CD4-positive, alpha-beta T cell treated with Interleukin-15 for 4 hours (primary cell): ENCODE results near the gene DTNB.
"Not testable (repeated sequence)": the region's sequence is repeated elsewhere in the genome, so short reads cannot be mapped to it uniquely, and the experiment has no call there.

Source experiments
- DNase-seq: peaks from one replicate; pipeline ENCODE4 v3.0.0-alpha.2; 2020; ENCODE audit warnings: low spot score

Gene DTNB

GRCh38 chr2:25624635-25625034 lies 48.7 kb downstream of the DTNB start:
- DNase-seq = no peak

GRCh38 chr2:25623361-25623760 lies 50.0 kb downstream of the DTNB start:
- DNase-seq = no peak

- DNase-seq = no peak
Measured at GRCh38 chr2:25620711-25621110, 52.7 kb downstream of the DTNB start.

- DNase-seq = no peak
Measured at GRCh38 chr2:25620077-25620476, 53.3 kb downstream of the DTNB start.

GRCh38 chr2:25619185-25619584 lies 54.2 kb downstream of the DTNB start:
- DNase-seq = no peak

GRCh38 chr2:25618676-25619075 lies 54.7 kb downstream of the DTNB start:
- DNase-seq = no peak

GRCh38 chr2:25617948-25618646 lies 55.3 kb downstream of the DTNB start:
- DNase-seq = no peak

GRCh38 chr2:25615920-25616319 lies 57.5 kb downstream of the DTNB start:
- no peak for DNase-seq

GRCh38 chr2:25615386-25615785 lies 58.0 kb downstream of the DTNB start:
- no peak for DNase-seq

GRCh38 chr2:25614711-25615110 lies 58.7 kb downstream of the DTNB start:
- DNase-seq = no peak

GRCh38 chr2:25608718-25609117 lies 64.7 kb downstream of the DTNB start:
- no peak for DNase-seq

- DNase-seq = peak; percentile 31
Measured at GRCh38 chr2:25606892-25607291, 66.5 kb downstream of the DTNB start.

GRCh38 chr2:25602333-25602723 lies 71.0 kb downstream of the DTNB start:
- no peak for DNase-seq

- not testable (repeated sequence) for DNase-seq
Measured at GRCh38 chr2:25601711-25602332, 71.6 kb downstream of the DTNB start.

- DNase-seq = no peak
Measured at GRCh38 chr2:25598911-25599310, 74.5 kb downstream of the DTNB start.

GRCh38 chr2:25598332-25598731 lies 75.0 kb downstream of the DTNB start:
- DNase-seq = no peak

- no peak for DNase-seq
Measured at GRCh38 chr2:25597881-25598280, 75.5 kb downstream of the DTNB start.

- no peak for DNase-seq
Measured at GRCh38 chr2:25596516-25597244, 76.7 kb downstream of the DTNB start.

- no peak for DNase-seq
Measured at GRCh38 chr2:25595393-25595792, 78.0 kb downstream of the DTNB start.

- DNase-seq = no peak
Measured at GRCh38 chr2:25594991-25595390, 78.4 kb downstream of the DTNB start.

- no peak for DNase-seq
Measured at GRCh38 chr2:25592766-25593292, 80.5 kb downstream of the DTNB start.

- no peak for DNase-seq
Measured at GRCh38 chr2:25590921-25591505, 82.4 kb downstream of the DTNB start.
